ENCODE measurements around the gene ACAP3. TPM values are rescaled to one million over a fixed set of nuclear protein-coding genes. Genes with fewer than 3 reads are reported as not detected.
"Not testable (repeated sequence)": the region's sequence is repeated elsewhere in the genome, so short reads cannot be mapped to it uniquely, and the experiment has no call there.

Gene ACAP3
- total RNA-seq, 1 donor from 2014 or later, result 55.7 TPM

- H3K4me1 Mint-ChIP-seq; intact Hi-C loops (cut with micrococcal nuclease); H3K27me3 Mint-ChIP-seq; DNase-seq; H3K27ac Mint-ChIP-seq; H3K4me3 Mint-ChIP-seq; H3K9me3 Mint-ChIP-seq: not testable (repeated sequence)
- peaks cover 12% of the 10 kb centered on the region for H3K36me3 Mint-ChIP-seq (ENCODE audit: low read depth)
Observed at GRCh38 chr1:1248009-1248913, 59.5 kb downstream of the ACAP3 start.

- H3K36me3 Mint-ChIP-seq (ENCODE audit: low read depth), result peaks cover 5% of the 10 kb centered on the region
- no peak overlapping the region for H3K27ac Mint-ChIP-seq
- no peaks in the 10 kb centered on the region for H3K9me3 Mint-ChIP-seq
- no peak overlapping the region for H3K4me3 Mint-ChIP-seq
- H3K4me1 Mint-ChIP-seq, result peaks cover 5% of the 10 kb centered on the region
- no peak for DNase-seq
- intact Hi-C loops (cut with micrococcal nuclease), result no loop called here
- no peaks in the 10 kb centered on the region for H3K27me3 Mint-ChIP-seq
Observed at GRCh38 chr1:1247341-1247913, 60.3 kb downstream of the ACAP3 start.

GRCh38 chr1:1246577-1247340 lies 61.0 kb downstream of the ACAP3 start, which contains the start of gene C1QTNF12:
C1QTNF12 (minus strand) TSS chr1:1246722; CDS start chr1:1246690, 32 bp downstream.
- H3K4me3 Mint-ChIP-seq, result no peak within 1 kb of the TSS
- no peaks in the 10 kb centered on the region for H3K9me3 Mint-ChIP-seq
- no peak within 1 kb of the TSS for H3K27ac Mint-ChIP-seq
- DNase-seq, result no peak
- H3K4me1 Mint-ChIP-seq, result peaks cover 5% of the 10 kb centered on the region
- intact Hi-C loops (cut with micrococcal nuclease), result no loop called here
- peaks cover 3% of the 10 kb centered on the region for H3K36me3 Mint-ChIP-seq (ENCODE audit: low read depth)
- H3K27me3 Mint-ChIP-seq, result no peaks in the 10 kb centered on the region

GRCh38 chr1:1245817-1246576 lies 61.7 kb downstream of the ACAP3 start:
- Mint-ChIP-seq H3K4me1 (peaks cover 3% of the 10 kb centered on the region), H3K27me3 (no peaks in the 10 kb centered on the region), H3K27ac (no peak overlapping the region), H3K36me3 (ENCODE audit: low read depth) (peaks cover 2% of the 10 kb centered on the region), H3K4me3 (no peak overlapping the region), H3K9me3 (no peaks in the 10 kb centered on the region)
- intact Hi-C loops (cut with micrococcal nuclease), result no loop called here
- DNase-seq, result no peak

GRCh38 chr1:1245178-1245816 lies 62.4 kb downstream of the ACAP3 start:
- Mint-ChIP-seq H3K36me3 (ENCODE audit: low read depth) (no peaks in the 10 kb centered on the region), H3K4me1 (peaks cover 1% of the 10 kb centered on the region), H3K4me3 (no peak overlapping the region), H3K27me3 (no peaks in the 10 kb centered on the region), H3K9me3 (no peaks in the 10 kb centered on the region), H3K27ac (no peak overlapping the region)
- no peak for DNase-seq
- intact Hi-C loops (cut with micrococcal nuclease), result no loop called here

- H3K27ac Mint-ChIP-seq, result no peak overlapping the region
- no peaks in the 10 kb centered on the region for H3K36me3 Mint-ChIP-seq (ENCODE audit: low read depth)
- H3K4me3 Mint-ChIP-seq, result no peak overlapping the region
- no peak for DNase-seq
- H3K27me3 Mint-ChIP-seq, result no peaks in the 10 kb centered on the region
- intact Hi-C loops (cut with micrococcal nuclease), result no loop called here
- H3K4me1 Mint-ChIP-seq, result no peaks in the 10 kb centered on the region
- no peaks in the 10 kb centered on the region for H3K9me3 Mint-ChIP-seq
Observed at GRCh38 chr1:1244192-1244811, 63.4 kb downstream of the ACAP3 start.

GRCh38 chr1:1243807-1244191 lies 63.9 kb downstream of the ACAP3 start:
- no peak for DNase-seq
- intact Hi-C loops (cut with micrococcal nuclease), result no loop called here
- Mint-ChIP-seq H3K9me3 (no peaks in the 10 kb centered on the region), H3K27ac (no peak overlapping the region), H3K4me1 (no peaks in the 10 kb centered on the region), H3K36me3 (ENCODE audit: low read depth) (no peaks in the 10 kb centered on the region), H3K4me3 (no peak overlapping the region), H3K27me3 (no peaks in the 10 kb centered on the region)

- H3K9me3 Mint-ChIP-seq, result no peaks in the 10 kb centered on the region
- H3K27me3 Mint-ChIP-seq, result no peaks in the 10 kb centered on the region
- no peaks in the 10 kb centered on the region for H3K4me1 Mint-ChIP-seq
- intact Hi-C loops (cut with micrococcal nuclease), result no loop called here
- no peak for DNase-seq
- no peaks in the 10 kb centered on the region for H3K36me3 Mint-ChIP-seq (ENCODE audit: low read depth)
- no peak overlapping the region for H3K27ac Mint-ChIP-seq
- no peak overlapping the region for H3K4me3 Mint-ChIP-seq
Observed at GRCh38 chr1:1243266-1243660, 64.5 kb downstream of the ACAP3 start.

GRCh38 chr1:1242461-1243265 lies 65.1 kb downstream of the ACAP3 start:
- no peak for DNase-seq
- Mint-ChIP-seq H3K9me3 (no peaks in the 10 kb centered on the region), H3K4me3 (no peak overlapping the region), H3K36me3 (ENCODE audit: low read depth) (no peaks in the 10 kb centered on the region), H3K4me1 (no peaks in the 10 kb centered on the region), H3K27ac (no peak overlapping the region), H3K27me3 (no peaks in the 10 kb centered on the region)
- intact Hi-C loops (cut with micrococcal nuclease), result no loop called here

Other genes starting within 250 kb of the ACAP3 start
- not detected in 2 replicates for gene RNF223, start 233.6 kb downstream of the ACAP3 start, total RNA-seq
- 24.5 and 28.0 TPM in 2 replicates for gene C1orf159, start 191.8 kb downstream of the ACAP3 start, total RNA-seq
- gene TTLL10, start 134.1 kb downstream of the ACAP3 start, total RNA-seq, result not detected in 2 replicates
- 250 and 254 TPM in 2 replicates for gene TNFRSF18, start 101.3 kb downstream of the ACAP3 start, total RNA-seq
- 692 and 702 TPM in 2 replicates for gene TNFRSF4, start 93.8 kb downstream of the ACAP3 start, total RNA-seq
- gene SDF4, start 75.9 kb downstream of the ACAP3 start, total RNA-seq, result 175 and 194 TPM in 2 replicates
- 42.5 and 43.2 TPM in 2 replicates for gene B3GALT6, start 75.7 kb downstream of the ACAP3 start, total RNA-seq
- 1.3 and 2.8 TPM in 2 replicates for gene C1QTNF12, start 61.2 kb downstream of the ACAP3 start, total RNA-seq
- gene UBE2J2, start 34.1 kb downstream of the ACAP3 start, total RNA-seq, result 86.9 and 87.3 TPM in 2 replicates
- 3.1 and 3.2 TPM in 2 replicates for gene SCNN1D, start 27.5 kb downstream of the ACAP3 start, total RNA-seq
- 33.4 and 35.2 TPM in 2 replicates for gene PUSL1, start 667 bp upstream of the ACAP3 start, total RNA-seq
- gene INTS11, start 16.7 kb upstream of the ACAP3 start, total RNA-seq, result 145 TPM in 2 replicates
- gene CPTP, start 16.9 kb upstream of the ACAP3 start, total RNA-seq, result 11.5 and 12.3 TPM in 2 replicates
- 0.28 and 0.38 TPM in 2 replicates for gene TAS1R3, start 23.4 kb upstream of the ACAP3 start, total RNA-seq
- 63.2 and 65.9 TPM in 2 replicates for gene DVL1, start 41.5 kb upstream of the ACAP3 start, total RNA-seq
- gene MXRA8, start 50.6 kb upstream of the ACAP3 start, total RNA-seq, result 0.24 and 0.75 TPM in 2 replicates
- 142 and 146 TPM in 2 replicates for gene AURKAIP1, start 67.3 kb upstream of the ACAP3 start, total RNA-seq
- 144 and 146 TPM in 2 replicates for gene CCNL2, start 91.4 kb upstream of the ACAP3 start, total RNA-seq
- gene MRPL20, start 99.4 kb upstream of the ACAP3 start, total RNA-seq, result 187 and 194 TPM in 2 replicates
- gene ANKRD65, start 113.3 kb upstream of the ACAP3 start, total RNA-seq, result not detected in 2 replicates
- 4.9 and 5.2 TPM in 2 replicates for gene VWA1, start 127.8 kb upstream of the ACAP3 start, total RNA-seq
- gene ATAD3C, start 141.8 kb upstream of the ACAP3 start, total RNA-seq, result 0.40 and 0.75 TPM in 2 replicates
- 98.0 and 98.5 TPM in 2 replicates for gene ATAD3B, start 163.8 kb upstream of the ACAP3 start, total RNA-seq
- 102 and 107 TPM in 2 replicates for gene ATAD3A, start 204.2 kb upstream of the ACAP3 start, total RNA-seq
- 0.52 TPM in 1 of 2 replicates, not detected in the other for gene TMEM240, start 232.7 kb upstream of the ACAP3 start, total RNA-seq